Effector CD8-positive, alpha-beta T cell (primary cell): ENCODE data around the gene GOLM1.

Experiments
- DNase-seq: peaks from one replicate; lab custom pipeline; 2025; lab: John Stamatoyannopoulos, UW

The GOLM1 gene

DNA sequence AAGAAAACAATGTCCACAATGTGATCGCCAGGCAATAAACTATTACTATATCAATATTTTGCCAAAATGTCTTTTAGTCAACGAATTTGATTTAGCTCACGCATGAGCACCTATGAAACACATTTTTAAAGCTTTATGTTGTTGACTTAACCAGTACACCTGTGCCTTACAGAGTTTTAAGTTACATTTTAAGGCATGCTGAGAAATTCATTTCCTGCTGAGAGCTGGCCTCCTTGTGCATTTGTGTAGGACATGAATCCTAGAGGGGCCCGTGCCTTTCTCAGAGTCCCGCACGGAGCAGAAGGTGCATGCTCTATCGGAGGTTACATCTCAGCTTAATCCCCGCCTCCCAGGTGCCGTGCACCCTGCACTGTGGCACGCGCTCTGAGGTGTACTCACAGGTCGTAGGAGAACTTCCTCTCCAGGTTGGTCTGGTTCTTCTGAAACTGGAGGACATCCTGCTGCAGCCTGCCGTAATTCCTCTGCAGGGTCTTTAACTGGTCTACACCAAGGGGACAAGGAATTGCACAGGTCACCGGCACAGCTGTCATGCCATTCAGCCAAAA, 53.2 kb downstream of the GOLM1 start:
- DNase-seq = no peak

DNA sequence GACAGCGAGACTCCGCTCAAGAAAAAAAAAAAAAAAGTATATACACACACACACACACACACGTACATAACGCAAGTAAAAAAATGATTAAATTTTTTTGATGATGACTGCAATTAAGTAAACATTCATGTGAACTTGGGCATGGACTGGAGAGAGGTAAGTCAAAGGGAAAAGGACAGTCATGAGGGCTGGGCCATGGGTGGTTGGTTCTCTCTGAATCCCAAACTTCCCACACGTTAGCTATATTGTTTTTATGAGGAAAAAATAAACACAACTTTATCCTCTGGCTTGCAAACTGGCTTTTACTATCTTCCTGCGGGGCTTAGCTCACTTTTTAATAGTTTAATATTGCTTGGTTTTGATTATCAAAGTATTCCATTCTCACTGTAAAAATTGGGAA, 53.7 kb downstream of the GOLM1 start:
- DNase-seq = no peak

DNA sequence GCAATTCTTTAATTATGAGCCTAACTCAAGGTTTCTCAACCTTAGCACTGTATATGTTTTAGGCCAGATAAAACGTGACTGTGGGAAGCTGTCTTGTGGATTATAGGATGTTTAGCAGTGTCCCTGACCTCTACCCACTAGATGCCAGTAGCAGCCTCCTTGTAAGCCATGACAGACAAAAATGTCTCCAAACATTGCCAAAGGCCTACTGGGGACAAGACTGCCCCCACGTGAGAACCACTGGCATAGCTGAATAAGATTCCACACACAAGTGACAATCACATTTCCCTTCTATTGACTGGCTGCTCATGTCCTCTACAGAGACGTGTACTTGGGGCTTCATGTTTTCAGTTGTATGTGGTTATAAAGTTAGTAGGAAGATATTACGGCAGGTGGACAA, 55.4 kb downstream of the GOLM1 start:
- DNase-seq = no peak

DNA sequence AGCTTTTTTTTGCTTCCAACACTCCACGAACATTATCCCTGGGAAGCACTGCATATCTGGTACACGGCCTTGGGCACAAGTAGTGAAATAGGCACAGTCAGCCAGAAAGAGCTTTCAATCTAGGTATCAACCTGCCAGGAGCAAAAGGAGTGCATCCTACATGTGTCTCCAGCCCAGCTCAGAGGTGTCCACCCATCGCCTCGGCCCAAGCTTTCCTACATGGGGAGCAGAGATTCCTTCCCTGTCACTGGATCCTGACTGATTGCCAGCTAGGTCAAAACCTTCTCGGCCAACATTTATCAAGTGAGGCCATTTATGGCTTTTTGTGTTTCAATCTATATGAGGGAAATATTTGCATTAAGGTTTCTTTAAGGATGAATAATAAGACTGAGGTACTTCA, 55.8 kb downstream of the GOLM1 start:
- no peak for DNase-seq

DNA sequence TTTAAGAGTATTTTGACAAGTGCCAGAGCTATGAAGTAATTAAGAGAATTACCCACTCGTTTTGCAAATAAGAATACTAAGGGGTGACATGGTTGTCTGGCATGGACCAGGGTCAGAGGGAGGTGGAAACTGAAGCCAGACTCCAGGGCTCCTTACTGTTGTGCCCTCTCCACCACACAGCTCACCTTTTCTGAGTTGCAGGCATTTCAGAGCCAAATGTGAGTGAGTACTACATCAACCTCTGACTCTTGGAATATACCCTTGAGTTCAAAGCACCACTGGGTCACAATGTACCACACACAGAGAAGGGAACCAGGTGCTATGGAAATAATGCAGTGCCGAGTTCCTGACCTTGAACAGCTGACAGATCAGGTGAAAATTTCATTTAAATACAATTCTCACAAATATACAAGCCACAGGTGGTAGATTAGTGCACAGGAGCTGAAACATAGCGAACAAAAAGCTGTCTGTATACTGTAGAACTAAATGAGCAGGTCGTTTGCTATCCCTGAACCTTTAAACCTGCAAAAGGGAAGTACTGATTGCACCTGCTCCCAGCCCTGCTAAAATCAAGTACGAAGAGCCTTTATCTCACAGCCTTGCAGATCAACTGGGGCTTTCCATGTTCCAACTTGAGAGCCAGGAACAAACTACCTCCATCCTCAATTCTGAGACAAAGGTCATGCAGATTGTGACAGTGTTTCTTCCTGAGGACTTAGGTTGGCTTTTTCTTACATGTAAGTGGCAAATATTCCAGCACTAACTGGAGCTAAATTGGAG, 57.0 kb downstream of the GOLM1 start:
- no peak for DNase-seq

DNA sequence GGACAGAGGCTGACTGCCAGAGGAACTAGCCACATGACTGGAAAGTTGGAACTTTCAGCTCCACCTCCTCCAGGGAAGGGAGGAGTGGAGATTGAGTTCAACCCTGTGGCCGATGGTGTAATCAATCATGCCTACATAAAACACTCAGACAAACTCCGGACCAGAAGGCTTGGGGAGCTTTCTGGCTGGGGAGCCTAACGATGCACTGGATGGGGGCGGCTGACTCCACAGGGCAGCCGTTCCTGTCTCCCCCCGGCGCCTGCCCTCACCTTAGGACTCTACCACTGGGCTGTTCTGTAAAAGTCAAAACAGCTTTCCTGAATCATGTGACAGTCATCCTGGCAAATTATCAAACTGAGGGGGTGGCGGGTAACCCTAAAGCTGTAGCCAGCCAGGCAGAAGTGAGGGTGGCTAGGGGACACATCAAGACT, 58.0 kb downstream of the GOLM1 start:
- no peak for DNase-seq

DNA sequence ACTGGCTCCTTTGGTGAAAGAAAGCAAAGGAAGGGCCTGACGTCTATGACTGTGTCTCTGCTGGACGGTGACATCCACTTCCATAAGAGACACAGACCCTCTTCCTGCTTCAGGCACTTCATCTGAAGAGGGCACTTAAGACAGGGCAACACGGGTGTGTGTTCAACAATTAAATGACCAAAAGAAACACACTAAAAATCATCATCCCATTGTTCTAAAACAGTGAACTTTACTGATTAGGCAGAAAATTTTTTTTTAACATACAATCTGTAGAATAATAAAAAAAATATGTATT, 58.5 kb downstream of the GOLM1 start:
- no peak for DNase-seq

DNA sequence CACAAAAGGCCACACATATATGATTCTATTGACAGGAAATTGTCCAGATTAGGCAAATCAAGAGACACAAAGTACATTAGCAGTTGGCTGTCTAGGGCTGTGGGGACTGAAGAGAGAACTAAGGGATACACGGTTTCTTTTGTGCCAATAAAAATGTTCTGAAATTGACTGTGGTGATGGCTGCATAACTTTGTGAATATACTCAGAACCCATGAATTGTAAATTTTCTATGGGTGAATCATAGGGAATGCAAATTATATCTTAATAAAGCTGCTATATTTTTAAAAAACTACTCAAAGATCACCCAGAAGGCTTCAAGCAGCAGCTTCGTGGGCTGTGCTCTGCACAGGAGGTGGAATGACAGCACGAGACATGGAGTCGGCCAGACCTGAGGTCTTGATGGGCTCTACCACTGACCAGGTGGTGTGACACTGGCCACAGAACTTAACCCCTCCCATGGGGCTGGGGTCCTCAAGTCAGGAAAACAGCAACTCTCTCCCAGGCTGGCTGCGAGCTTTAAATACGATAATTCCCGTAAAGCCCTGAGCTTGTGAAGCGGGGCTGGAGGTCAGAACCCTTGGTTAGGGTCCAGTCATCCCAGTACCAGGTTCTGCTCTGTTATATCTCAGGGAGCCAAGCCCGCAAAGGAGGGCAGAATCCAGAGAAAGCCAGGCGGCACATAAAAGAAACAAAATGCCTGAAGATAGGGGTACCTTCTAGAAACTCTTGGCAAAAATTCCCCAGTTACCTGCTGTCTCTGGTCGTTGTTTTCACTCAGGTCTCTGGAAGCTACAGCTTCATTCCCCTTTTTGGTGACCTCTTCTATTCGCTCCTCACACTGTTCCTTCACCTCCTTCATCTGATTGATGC, 59.1 kb downstream of the GOLM1 start:
- no peak for DNase-seq

DNA sequence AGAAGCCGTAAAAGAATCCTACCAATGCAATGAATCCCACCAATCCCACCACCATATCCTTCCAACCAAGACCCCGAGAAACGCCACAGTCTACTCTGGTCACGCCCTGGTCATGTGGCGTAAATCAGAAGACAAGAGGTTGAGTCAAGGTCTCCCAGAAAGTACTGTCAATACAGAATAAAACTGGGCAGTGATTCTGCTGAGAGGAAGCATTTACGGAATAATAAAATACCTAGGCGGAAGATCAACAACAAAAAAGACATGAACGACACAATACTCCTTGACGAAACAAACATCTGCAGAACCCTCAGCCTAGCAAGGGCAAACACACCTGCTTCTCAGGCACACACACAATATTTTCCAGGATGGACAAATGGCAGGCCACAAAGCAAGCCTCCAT, 62.8 kb downstream of the GOLM1 start:
- no peak for DNase-seq

DNA sequence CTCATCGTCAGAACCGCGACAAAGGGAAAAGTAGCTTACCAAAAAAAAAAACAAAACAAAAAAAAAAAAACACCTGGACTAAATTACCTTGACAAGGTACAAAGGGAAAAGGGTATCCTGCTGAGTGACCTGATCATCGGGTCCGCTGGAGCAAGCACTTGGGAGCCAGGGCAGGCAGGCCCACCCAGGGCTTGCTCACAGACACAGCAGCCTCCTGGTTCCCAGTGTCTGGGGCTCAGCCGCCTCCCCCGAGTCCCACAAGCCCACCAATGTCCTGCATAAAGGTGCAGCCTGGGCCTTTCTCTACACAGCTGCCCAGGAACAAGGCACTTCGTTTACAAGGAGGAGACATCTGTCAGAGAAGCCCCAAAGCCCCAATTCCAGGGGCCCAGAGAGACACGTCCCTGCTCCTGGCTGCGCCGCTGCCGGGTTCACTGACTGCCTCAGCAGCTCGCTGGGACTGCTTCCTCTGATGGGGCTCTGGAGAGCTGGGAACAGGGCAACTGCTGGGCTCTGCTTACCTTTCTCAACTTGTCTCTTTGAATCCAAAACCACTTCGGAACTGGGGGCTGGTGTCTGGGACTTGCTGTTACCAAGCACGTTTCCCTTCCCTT, 63.4 kb downstream of the GOLM1 start:
- no peak for DNase-seq

DNA sequence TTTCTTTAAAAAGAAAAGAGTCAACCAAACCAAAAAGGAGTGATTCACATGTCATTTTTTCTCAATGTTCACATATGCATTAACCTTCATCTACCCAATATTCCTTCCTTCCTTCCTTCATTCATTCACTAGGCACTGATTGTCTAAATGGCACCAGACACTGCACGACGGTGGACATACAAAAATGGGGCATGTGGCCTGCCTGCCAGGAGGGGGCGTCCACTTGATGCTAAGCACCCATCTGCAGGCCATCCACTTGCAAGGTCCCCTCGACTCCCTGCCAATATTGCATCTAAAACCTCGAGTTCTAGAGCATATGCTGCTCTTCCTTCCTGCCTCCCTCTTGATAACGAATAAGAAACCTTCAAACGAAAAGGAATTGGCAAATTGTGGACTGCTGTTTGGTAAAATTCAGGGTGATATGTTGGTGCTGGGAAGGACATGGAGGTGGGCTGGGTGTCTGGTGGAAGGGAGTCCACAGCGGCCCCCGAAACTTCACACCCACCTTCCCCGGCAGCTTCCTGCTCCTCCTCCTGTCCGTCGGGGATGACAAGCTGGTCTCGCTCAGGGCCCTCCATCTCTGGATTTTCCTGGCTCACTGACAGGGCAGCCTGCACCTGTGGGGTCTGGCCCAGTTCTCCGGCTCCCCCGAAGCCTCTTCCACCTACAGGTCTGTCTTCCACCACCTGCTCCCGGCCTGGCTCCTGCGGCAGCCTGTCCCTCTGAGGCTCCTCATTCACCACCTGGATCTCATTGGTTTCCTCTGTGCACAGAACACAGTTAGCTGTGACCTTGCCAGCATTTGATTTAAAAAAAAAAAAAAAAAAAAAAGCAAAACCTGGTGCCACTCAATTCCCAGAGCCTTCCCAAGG, 64.3 kb downstream of the GOLM1 start:
- no peak for DNase-seq

DNA sequence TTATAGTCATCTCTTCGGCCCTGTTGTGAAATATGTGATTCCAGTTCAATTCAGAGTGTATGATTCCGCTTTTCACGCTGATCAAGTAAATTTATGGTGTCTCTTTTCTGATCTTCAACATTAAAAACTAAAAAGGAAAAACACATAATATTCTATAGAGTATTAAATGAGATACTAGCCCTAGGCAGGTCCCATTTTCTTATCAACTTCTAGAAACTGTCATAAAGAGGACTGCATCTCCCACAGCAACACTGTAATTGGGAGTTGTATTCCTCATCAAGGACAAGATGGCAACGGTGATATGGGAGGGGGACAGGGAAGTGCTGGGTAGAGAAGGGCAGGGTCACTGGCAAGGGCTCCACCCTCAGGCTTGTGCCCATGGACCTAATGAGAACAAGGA, 71.6 kb downstream of the GOLM1 start:
- DNase-seq = no peak

DNA sequence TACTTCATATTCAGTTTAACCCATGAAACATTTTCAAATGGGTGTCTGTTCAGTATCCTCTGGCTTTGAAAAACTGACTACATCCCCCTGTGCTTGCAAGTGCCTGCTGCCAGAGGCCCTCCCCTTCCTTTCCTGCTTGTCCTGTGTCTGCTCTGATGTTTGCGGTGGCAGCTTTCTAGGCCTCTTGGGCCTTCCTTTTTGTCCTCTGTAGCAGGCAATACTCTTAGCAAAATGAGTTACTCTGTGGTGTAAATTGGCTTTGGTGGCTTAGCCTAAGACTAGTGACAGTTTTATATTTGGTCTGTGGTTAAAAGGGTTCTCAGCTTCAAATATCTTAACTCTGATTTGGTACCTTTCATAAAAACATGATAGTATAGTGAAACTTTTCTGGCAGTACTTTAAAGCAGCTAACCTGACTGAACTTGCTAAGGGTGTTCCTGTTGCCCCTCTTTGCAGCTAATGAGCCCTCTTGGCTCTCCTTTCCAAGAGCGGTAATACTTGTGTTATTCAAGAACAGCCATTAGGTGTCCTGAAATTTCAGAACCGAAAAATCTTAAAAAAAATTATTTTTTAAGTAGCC, 76.6 kb downstream of the GOLM1 start:
- DNase-seq = no peak

DNA sequence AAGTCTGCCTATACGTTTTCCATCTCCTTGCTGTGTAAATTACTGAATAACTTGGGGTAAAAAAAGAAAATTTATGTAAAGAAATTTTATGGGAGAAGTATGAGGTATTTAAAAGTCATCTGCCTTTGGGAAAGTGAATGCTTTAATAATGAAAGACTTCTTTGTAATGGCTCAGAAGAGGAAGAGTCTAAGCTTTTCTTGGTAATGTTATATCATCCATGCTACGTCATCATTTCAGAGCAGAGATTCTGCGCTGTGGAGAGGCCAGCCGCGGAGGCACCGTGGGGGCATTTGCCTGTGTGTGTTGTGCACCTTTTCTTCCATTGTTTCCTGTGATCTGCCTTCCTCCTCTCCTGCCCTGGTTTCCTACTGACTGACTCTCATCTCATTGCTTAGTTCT, 78.2 kb downstream of the GOLM1 start:
- DNase-seq = no peak

DNA sequence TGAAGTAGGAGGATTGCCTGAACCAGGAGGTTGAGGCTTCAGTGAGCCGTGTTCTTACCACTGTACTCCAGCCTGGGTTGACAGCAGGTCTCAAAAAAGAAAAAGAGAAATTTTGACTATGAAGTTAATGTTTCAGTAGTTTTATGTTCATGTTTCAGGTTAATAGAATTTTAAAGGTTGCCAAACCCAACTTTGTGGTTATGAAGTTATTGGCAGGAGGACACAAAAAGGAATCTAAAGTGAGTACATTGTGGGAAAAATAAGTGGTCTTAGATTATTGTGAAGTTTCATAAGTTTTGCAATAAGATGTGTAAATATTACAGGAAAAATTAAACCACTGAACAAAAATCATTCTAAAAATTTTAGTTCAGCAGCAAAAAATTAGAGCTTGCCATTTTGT, 78.6 kb downstream of the GOLM1 start:
- DNase-seq = no peak

DNA sequence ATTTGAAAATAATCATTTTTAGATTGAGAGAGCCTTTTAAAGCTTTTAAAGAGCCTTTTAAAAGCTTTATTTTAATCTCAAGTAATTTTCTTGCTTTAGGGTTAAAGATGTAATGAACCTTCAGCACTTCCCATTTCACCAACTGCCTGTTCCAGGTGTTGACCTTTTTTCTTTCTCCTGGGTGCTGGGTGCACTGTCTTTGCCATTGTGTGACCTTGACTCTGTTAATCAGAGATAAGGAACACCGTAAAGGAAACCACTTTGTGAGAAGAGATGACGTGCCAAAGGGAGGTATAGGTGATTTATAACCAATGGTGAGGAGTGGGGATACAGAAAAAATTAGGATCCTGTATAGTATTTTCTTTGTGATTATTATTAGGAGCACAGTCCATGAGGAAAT, 90.2 kb downstream of the GOLM1 start:
- no peak for DNase-seq

DNA sequence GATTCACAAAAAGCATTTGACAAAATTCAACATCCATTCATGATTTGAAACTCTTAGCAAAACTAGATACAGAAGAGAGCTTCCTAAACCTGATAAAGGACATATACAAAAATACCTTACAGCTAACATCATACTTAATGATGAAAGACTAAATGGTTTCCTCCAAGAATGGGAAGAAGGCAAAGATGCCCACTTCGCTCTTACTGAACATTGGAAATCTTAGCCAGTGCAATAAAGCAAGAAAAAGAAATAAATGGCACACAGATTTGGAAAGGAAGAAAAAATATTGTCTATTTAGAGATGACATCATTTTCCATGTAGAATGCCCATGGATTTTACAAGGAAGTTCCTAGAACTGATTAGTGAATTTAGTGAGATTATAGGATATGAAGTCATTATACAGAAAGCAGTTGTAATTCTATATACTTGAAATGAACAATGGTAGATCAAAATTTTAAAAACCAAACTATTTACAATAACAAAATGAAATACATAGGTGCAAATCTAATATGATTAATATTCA, 94.0 kb downstream of the GOLM1 start:
- no peak for DNase-seq

DNA sequence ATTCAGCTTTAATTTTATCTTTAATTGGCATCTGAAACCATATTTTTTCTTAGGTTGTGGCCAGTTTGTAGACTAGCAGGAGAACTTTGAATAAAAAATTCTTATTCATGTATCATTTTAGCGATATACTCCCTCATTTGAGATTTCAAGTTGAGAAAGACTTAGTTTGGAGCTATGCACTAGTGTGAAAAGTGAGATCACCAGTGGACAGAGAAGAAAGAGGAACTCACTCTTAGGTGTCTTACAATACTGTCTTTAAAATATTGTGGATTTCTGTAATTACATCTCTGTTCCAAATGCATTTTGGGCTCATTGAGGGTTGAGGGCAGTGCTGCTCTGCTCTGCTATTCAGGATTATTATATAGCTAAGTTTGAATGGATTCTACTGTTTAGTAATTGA, 103.8 kb downstream of the GOLM1 start:
- no peak for DNase-seq

DNA sequence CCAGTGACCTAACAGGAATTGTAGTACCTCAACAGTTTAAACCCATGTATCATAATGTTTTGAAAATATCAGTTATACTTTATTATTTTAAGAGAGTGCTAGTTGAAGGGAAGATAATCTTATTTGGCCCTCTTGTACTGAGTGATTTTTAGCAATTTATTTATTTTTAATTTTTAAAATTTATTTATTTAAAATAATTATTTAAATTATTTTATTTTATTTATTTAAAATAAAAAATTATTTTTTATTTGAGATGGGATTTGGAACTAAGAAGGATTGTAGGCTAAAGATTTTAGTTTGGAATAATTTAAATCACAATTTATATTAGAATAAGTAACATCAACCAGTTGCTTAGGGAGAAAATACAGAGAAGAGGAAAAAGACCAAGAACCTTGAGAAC, 104.3 kb downstream of the GOLM1 start:
- no peak for DNase-seq

DNA sequence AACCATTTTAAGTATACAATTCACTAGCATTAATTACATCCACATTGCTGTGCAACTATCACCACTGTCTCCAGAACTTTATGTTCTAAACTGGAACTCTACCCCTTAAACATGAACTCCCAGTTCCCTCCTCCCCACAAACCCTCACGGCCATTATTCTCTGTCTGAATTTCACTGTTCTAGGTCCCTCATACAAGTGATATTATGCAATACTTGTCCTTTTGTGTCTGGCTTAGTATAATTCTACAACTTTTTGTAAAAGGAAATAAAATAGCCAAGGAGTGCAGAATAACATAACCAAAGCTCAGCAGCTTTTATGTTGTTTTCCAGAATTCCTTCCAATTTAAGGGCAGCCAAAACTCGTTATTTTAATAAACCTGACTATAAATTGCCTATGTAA, 105.2 kb downstream of the GOLM1 start:
- DNase-seq = no peak

DNA sequence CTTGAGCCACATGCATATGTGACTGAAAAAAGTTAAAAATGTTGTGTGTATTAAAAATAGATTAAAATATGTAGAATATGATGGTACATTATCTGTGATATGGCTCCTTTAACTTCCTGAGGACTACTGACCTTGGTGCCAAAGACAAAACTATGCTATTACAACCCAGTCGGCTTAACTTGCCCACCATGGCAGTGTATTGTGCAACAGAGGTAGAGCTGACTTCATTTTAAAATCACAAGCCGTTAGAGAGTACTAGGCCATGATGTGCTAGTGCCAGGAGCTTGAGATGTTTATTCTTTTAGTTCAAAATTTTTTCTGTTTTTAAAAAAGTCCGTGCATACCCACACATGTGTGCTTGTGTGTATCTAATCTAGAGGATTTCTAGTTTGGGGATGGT, 112.1 kb downstream of the GOLM1 start:
- no peak for DNase-seq
